ENCODE results near the gene CYP27C1. TPM values are rescaled to one million over a fixed set of nuclear protein-coding genes. Genes with fewer than 3 reads are reported as not detected.

CYP27C1 gene
- total and polyA plus RNA-seq, 12 donors, result 0.11 to 0.97 (median 0.22) TPM; not detected in 3

DNA sequence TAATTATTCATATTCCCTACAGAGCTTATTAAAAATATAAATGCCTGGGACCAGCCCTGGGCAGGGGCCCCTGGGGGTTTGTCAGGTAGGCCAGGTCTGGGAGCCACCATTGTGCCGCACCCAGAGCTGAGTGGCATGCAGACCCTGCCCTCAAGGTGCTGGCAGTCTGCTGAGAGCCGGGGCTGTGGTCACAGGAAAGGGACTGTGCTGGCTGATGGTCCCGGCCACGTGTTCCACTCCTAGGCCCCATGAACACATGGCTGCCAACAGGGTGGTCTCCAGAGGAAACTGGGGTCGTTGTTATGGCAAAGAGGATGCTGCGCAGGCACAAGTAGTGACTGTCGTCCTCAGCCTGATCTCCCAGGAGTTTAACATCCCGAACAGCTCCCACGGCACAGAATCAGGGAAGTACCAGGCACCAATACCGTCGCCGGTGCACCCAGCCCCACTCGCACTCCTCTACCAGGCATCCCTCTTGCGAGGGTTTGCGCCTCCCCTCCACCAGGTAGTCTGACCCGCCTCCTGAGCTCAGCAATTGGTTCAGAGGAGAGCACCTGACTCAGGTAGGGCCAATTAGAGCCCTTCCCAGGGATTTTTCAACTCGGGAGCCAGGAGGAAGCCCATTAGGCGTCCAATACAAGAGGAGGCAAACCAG lies 73.9 kb downstream of the CYP27C1 start:
- WGBS, 4 donors, result 91 to 95% (median 95%) methylated on average over 8 to 18 of the region's 18 CpGs
- H3K27ac ChIP-seq, result peak overlapping the region in 1 of 5 donors; percentile 72
- no peaks in the 10 kb centered on the region for H3K27me3 ChIP-seq
- H3K36me3 ChIP-seq (replicated peaks in 1 of 2), result no peaks in the 10 kb centered on the region
- no peaks in the 10 kb centered on the region for H3K9me3 ChIP-seq (replicated peaks in 1 of 3)
- peak in 1 of 7 donors; percentile 38 for DNase-seq
- H3K4me1 ChIP-seq (replicated peaks in 1 of 2), result peaks cover 19 to 32% of the 10 kb centered on the region in 2 donors
- H3K4me3 ChIP-seq, result no peak overlapping the region
- intact Hi-C loops (cut with DNase I), result loop anchor here in 1 of 2 donors (10.0 kb wide), 1 partner anchor 71 kb away; no protein-coding TSS in a partner anchor
- TF ChIP-seq, protein P1, sequence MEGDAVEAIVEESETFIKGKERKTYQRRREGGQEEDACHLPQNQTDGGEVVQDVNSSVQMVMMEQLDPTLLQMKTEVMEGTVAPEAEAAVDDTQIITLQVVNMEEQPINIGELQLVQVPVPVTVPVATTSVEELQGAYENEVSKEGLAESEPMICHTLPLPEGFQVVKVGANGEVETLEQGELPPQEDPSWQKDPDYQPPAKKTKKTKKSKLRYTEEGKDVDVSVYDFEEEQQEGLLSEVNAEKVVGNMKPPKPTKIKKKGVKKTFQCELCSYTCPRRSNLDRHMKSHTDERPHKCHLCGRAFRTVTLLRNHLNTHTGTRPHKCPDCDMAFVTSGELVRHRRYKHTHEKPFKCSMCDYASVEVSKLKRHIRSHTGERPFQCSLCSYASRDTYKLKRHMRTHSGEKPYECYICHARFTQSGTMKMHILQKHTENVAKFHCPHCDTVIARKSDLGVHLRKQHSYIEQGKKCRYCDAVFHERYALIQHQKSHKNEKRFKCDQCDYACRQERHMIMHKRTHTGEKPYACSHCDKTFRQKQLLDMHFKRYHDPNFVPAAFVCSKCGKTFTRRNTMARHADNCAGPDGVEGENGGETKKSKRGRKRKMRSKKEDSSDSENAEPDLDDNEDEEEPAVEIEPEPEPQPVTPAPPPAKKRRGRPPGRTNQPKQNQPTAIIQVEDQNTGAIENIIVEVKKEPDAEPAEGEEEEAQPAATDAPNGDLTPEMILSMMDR (IDR thresholded peaks at IDR 0.05), result no peak

DNA sequence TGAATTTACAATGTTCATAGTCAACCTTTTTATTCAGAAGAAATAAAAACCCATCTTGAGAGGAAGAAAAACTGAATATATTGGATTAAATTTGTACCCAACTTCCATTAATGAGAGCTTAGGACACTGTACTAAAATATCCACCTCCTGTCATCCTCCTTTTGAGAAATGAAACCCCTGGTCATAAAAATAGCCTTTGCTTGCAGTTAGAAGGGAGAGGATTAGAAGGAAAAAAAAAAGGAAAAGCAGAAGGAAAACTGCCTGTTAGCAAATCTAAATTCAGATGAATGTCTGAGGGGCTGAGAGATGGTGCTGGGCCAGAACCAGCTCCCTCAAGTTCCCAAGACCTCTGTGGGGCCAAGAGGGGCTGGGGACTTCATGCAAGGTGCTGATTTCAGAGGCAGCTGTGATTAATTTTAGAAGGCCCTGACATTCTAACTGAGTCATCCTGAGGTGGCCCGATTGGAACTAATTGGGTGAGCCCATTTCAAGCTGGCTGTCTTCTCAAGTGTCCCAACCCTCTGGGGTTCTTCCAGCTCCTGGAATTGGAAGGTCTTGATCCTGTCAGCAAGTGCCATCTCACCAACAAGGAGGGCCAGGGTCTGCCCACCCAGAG lies 74.7 kb downstream of the CYP27C1 start:
- TF ChIP-seq POLR2A (IDR thresholded peaks at IDR 0.05), result no peak
- TF ChIP-seq, protein P1 (IDR thresholded peaks at IDR 0.05), result no peak
- intact Hi-C loops (cut with DNase I), result loop anchor here in 1 of 2 donors (10.0 kb wide), 1 partner anchor 71 kb away; no protein-coding TSS in a partner anchor
- peak in 5 of 7 donors; percentile 25 to 50 (median 31) for DNase-seq
- no peak overlapping the region for H3K4me3 ChIP-seq
- no peaks in the 10 kb centered on the region for H3K9me3 ChIP-seq (replicated peaks in 1 of 3)
- WGBS, 4 donors, result 0 to 29% (median 19%) methylated on average over 1 of the region's 1 CpG
- H3K4me1 ChIP-seq (replicated peaks in 1 of 2), result peaks cover 19 to 32% of the 10 kb centered on the region in 2 donors
- H3K27me3 ChIP-seq, result no peaks in the 10 kb centered on the region
- peak overlapping the region in 2 of 5 donors; percentile 56 to 72 for H3K27ac ChIP-seq
- H3K36me3 ChIP-seq (replicated peaks in 1 of 2), result no peaks in the 10 kb centered on the region

DNA sequence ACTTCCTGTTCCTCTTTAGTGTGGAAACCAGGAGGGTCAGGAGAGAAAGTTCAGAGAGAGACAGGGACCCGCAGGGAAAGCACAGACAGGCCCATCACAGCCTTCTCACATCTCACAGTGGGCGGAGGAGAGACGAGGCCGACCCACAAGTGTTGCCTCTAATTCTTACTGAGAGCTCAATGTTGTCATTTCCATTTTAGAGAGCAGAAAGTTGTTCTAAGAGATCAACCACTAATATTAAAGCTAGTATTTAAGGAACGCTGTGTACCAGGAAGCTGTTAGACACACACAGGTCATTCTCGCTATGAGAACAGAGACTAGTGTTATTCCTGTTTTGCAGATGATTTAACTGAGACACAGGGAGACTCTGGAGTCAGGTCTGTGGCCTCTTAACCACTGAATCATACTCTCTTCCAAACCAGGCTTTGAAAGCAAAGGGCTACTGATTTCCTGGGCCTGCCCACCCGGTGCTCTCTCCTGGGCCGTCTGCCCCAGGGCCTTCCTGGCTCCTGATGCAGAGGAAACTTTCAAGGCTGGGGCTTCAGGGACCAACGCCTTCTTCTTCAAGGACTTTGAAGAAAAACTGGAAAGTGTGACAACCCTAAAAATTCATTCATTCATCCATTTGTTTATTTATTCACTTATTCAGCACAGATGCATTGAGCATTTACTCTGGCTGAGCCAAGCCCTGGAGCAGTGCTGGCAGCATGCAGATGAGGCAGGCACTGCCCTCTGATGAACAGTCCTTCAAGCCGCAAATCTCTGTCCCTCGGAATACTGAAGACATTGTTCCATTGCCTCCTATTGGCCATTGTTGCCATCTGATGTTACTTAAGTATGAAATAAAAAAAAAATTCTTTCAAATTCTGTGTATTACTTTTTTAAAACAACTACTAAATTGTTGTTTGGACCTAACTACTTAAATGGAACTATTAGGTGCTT lies 76.0 kb downstream of the CYP27C1 start:
- Histone ChIP-seq H3K9me3 (replicated peaks in 1 of 3) (no peaks in the 10 kb centered on the region), H3K36me3 (replicated peaks in 1 of 2) (no peaks in the 10 kb centered on the region), H3K4me3 (no peak overlapping the region), H3K27ac (peak overlapping the region in 4 of 5 donors; percentile 36 to 66 (median 60)), H3K4me1 (replicated peaks in 1 of 2) (peaks cover 19 to 32% of the 10 kb centered on the region in 2 donors), H3K27me3 (no peaks in the 10 kb centered on the region)
- intact Hi-C loops (cut with DNase I), result loop anchor here in 1 of 2 donors (10.0 kb wide), 1 partner anchor 69 kb away; no protein-coding TSS in a partner anchor
- DNase-seq, result peak in 6 of 7 donors; percentile 43 to 67 (median 58)
- WGBS, 4 donors, result 39 to 51% (median 49%) methylated on average over 11 of the region's 11 CpGs
- TF ChIP-seq, protein P1 (IDR thresholded peaks at IDR 0.05), result peak; percentile 13 to 30 (median 26)
- TF ChIP-seq POLR2A (IDR thresholded peaks at IDR 0.05), result no peak

Data from adrenal gland (tissue), 12 donors.